ENCODE results near the gene CHN2.

GRCh38 chr7:29272057-29272456, 77.5 kb downstream of the CHN2 start:
- TF ChIP-seq CTCF (conservative IDR thresholded peaks at IDR 0.05; ENCODE audit: low read depth, low read length) (no peak), EZH2 (IDR thresholded peaks at IDR 0.05; ENCODE audit: borderline replicate concordance, low read depth, low read length, poor library complexity, severe bottlenecking) (no peak)

Data from A673 (cell line).